ENCODE measurements around the gene CAMTA1. TPM values are rescaled to one million over a fixed set of nuclear protein-coding genes. Genes with fewer than 3 reads are reported as not detected.

CAMTA1 gene
- total and polyA plus RNA-seq, 9 of the 15 experiments (the other 6 are each of a cell fraction or from before 2014, with no cell fraction given): 43.9 to 161 (median 65.9) TPM

- no peak for TF ChIP-seq ZNF586 (CRISPR knock-in tag; conservative IDR thresholded peaks at IDR 0.05)
- TF ChIP-seq RBM25 (IDR thresholded peaks at IDR 0.05; ENCODE audit: low read depth, low read length, severe bottlenecking): no peak
- TF ChIP-seq BCLAF1 (IDR thresholded peaks at IDR 0.05; ENCODE audit: borderline replicate concordance in 1 of 2, control insufficient read depth in 1 of 2, low read depth in 2 of 2, low read length in 1 of 2): no peak
- TF ChIP-seq RFX5 (IDR thresholded peaks at IDR 0.05; ENCODE audit: low read depth, low read length): no peak
- no peak for TF ChIP-seq GABPB2 (CRISPR knock-in tag; conservative IDR thresholded peaks at IDR 0.05)
- TF ChIP-seq SOX6 (IDR thresholded peaks at IDR 0.05): no peak
Observed at GRCh38 chr1:7408771-7409150, 623.5 kb downstream of the CAMTA1 start (continued).

- H3K79me2 ChIP-seq (ENCODE audit: control insufficient read depth, insufficient read depth, low read length): no peaks in the 10 kb centered on the region
- H3K4me3 ChIP-seq: no peak overlapping the region
- POLR2A ChIA-PET: interaction anchor here (0.6 kb wide), 1 partner anchor 14 kb away, joined by 3 read pairs; no protein-coding TSS in a partner anchor
- H3K4me2 ChIP-seq (ENCODE audit: insufficient read depth, low read length): no peak overlapping the region
- no peaks in the 10 kb centered on the region for H3K4me1 ChIP-seq (replicated peaks in 1 of 2; ENCODE audit: control insufficient read depth in 2 of 2, insufficient read depth in 2 of 2, low read length in 2 of 2)
- no TSS peak for BruUV-seq (replicated peaks)
- FAIRE-seq: no peak
- peaks cover 4% of the 10 kb centered on the region for H4K20me1 ChIP-seq (replicated peaks; ENCODE audit: control insufficient read depth, insufficient read depth, low read length)
- H3K9me3 ChIP-seq (replicated peaks; ENCODE audit: control insufficient read depth, insufficient read depth, low read depth, low read length): no peaks in the 10 kb centered on the region
- ATAC-seq: no peak
- H3K9ac ChIP-seq (ENCODE audit: insufficient read depth in 1 of 2, low read depth in 2 of 2, low read length in 2 of 2): no peak overlapping the region
- no peak overlapping the region for H2AFZ ChIP-seq (ENCODE audit: low read depth, low read length)
- in situ Hi-C loops (cut with MboI) (no loop called here), intact Hi-C loops (cut with micrococcal nuclease) (no loop called here)
- H3K36me3 ChIP-seq (ENCODE audit: control insufficient read depth, insufficient read depth, low read length): no peaks in the 10 kb centered on the region
- H3K27me3 ChIP-seq (ENCODE audit: control insufficient read depth in 2 of 2, insufficient read depth in 2 of 2, low read length in 2 of 2): peaks cover under 1 to 20% of the 10 kb centered on the region in 2 experiments; a peak in 2 of 5 replicates
- no peak overlapping the region for H3K27ac ChIP-seq (ENCODE audit: extremely low read depth, low read depth, low read length)
- WGBS (ENCODE audit: insufficient coverage, low coverage, missing lambda C conversion rate): 1% methylated on average over 8 of the region's 8 CpGs
- CTCF ChIA-PET (ENCODE audit: low intra/inter-chr PET ratio): no interaction called here
- DNase-seq (ENCODE audit: extremely low read depth in 1 of 4, low spot score in 3 of 4): no peak
- peaks cover 3% of the 10 kb centered on the region for H3K9me1 ChIP-seq (ENCODE audit: control insufficient read depth, insufficient read depth, low read length)
- TF ChIP-seq CEBPG (CRISPR knock-in tag; IDR thresholded peaks at IDR 0.05) (no peak), CEBPG (tag; conservative IDR thresholded peaks at IDR 0.05 in 1 of 2, IDR thresholded peaks at IDR 0.05 in 1 of 2) (no peak), CHD4 (IDR thresholded peaks at IDR 0.05; ENCODE audit: insufficient read depth, insufficient replicate concordance, low read depth, low read length, poor library complexity, severe bottlenecking) (no peak)
Observed at GRCh38 chr1:7409278-7409677, 624.0 kb downstream of the CAMTA1 start.
